Kidney epithelial cell (primary cell): Measurements from ENCODE around the gene RUNX3. TPM values are rescaled to one million over a fixed set of nuclear protein-coding genes. Genes with fewer than 3 reads are reported as not detected.
"Not testable (repeated sequence)": the region's sequence is repeated elsewhere in the genome, so short reads cannot be mapped to it uniquely, and the experiment has no call there.

ENCODE experiments used
- DNase-seq: peaks from one replicate; pipeline ENCODE4 v3.0.0-alpha.2; 2010; ENCODE audit warnings: low read depth
- H3K27me3 ChIP-seq: 2 replicates; pipeline ENCODE4 v1.6.0; 2011; ENCODE audit warnings: low read length; ENCODE audit not compliant: control insufficient read depth, insufficient read depth
- H3K36me3 ChIP-seq: 2 replicates; pipeline ENCODE4 v1.5.1; 2011; ENCODE audit warnings: low read length; ENCODE audit not compliant: control insufficient read depth, insufficient read depth
- H3K4me3 ChIP-seq: 2 replicates; pipeline ENCODE4 v1.5.1; 2011; ENCODE audit warnings: low read depth, mild to moderate bottlenecking, control low read depth, low read length
- total RNA-seq: library from RNA; depleted of rRNA; stranded (reverse); fragments of >200 nt; gene quantifications from 2 replicates; pipeline ENCODE4 v1.2.3, GENCODE V29; 2015
- TF ChIP-seq, protein P1 (sequence below): IDR thresholded peaks from 2 replicates; pipeline ENCODE4 v1.5.1; 2011; ENCODE audit warnings: mild to moderate bottlenecking, moderate library complexity, low read length, control low read depth, inconsistent platforms; ENCODE audit not compliant: insufficient read depth, poor library complexity, severe bottlenecking

RUNX3 gene
- 0.38 and 0.82 TPM in 2 replicates for total RNA-seq

DNA sequence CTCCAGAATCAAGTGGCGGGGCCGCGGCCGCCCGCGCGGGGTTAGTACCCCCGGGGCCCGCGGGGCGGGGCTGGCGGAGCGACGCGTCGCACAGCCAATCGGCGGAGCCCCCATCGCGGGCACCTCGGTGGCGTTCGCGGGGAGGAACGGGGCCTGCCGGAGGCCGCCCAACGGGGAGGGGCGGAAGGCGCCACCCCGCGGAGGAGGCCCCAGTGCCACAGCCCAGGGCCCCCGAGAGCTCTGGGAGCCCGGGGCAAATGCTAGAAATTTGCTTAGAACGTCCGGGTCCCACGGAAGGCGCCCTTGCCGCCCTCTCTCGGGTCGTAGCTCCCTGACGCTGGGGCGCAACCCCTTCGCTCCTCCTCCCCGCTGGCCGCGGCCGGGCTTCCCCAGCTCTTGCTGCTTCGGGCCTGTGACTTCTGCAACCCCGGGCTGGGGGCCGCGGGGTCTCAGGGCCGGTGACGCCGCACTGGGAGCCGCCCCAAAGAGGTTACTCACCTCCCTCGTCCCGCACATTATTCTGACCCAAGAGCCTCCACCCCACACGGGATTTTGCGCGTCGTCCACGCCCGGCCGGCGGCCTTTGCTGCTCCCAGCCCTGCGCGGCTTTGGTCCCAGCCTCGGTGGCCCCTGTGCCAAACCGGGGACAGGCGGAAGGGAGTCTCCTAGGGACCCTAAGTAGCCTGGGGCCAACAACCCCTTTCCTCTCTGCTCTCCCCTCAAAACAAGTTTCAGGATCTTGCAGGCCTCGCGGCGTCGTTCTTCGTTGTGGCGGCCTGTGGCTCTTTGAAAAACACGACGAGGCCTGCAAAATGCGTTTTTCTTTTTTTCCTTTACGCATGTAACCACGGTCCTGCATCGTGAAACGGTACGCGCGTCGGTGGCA, at the start of gene RUNX3:
TSS of gene RUNX3 (minus strand) at position 17 of the 886 bp plus-strand sequence. CDS start 408 bp downstream, outside the sequence.
- DNase-seq: no peak
- H3K4me3 ChIP-seq: no peak within 1 kb of the TSS
- TF ChIP-seq, protein P1, sequence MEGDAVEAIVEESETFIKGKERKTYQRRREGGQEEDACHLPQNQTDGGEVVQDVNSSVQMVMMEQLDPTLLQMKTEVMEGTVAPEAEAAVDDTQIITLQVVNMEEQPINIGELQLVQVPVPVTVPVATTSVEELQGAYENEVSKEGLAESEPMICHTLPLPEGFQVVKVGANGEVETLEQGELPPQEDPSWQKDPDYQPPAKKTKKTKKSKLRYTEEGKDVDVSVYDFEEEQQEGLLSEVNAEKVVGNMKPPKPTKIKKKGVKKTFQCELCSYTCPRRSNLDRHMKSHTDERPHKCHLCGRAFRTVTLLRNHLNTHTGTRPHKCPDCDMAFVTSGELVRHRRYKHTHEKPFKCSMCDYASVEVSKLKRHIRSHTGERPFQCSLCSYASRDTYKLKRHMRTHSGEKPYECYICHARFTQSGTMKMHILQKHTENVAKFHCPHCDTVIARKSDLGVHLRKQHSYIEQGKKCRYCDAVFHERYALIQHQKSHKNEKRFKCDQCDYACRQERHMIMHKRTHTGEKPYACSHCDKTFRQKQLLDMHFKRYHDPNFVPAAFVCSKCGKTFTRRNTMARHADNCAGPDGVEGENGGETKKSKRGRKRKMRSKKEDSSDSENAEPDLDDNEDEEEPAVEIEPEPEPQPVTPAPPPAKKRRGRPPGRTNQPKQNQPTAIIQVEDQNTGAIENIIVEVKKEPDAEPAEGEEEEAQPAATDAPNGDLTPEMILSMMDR: no peak
- no peaks in the 10 kb centered on the region for H3K36me3 ChIP-seq
- peaks cover 92% of the 10 kb centered on the region for H3K27me3 ChIP-seq

DNA sequence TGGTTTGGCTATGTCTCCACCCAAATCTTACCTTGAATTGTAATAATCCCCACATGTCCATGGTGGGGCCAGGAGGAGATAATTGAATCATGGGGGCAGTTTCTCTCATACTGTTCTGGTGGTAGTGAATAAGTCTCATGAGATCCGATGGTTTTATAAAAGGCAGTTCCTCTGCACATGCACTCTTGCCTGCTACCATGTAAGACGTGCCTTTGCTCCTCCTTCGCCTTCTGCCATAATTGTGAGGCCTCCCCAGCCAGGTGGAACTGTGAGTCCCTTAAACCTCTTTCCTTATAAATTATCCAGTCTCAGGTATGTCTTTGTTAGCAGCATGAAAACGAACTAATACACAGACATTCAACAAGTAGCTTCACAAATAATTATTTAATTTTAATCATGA, 49.2 kb upstream of the RUNX3 start:
- DNase-seq: not testable (repeated sequence)

GRCh38 chr1:24978383-24979032, 48.4 kb upstream of the RUNX3 start:
- peaks cover 9% of the 10 kb centered on the region for H3K27me3 ChIP-seq
- H3K4me3 ChIP-seq: no peak overlapping the region
- no peak for DNase-seq
- TF ChIP-seq, protein P1: no peak
- no peaks in the 10 kb centered on the region for H3K36me3 ChIP-seq

More for the DNA sequence above, 49.2 kb upstream of the RUNX3 start:
- not testable (repeated sequence) for H3K36me3 ChIP-seq, H3K4me3 ChIP-seq, H3K27me3 ChIP-seq

DNA sequence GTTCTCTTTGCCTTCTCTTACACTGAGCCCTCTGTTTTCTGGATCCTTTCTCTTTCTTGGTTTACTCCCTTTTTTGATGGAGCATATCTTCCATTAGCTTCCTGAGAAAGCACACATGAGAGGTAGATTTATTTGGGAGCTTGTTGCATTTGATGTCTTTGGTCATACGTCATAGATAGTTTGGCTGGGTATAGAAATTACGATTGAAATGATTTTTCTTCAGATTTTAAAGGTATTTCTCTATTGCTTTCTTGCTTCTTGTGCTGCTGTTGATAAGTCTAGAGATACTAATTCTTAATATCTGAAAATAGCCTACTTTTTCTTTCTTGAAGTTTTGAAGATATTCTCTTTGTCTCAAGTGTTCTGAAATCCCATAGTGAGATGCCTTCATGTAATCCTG, 45.3 kb upstream of the RUNX3 start:
- TF ChIP-seq, protein P1: no peak
- no peaks in the 10 kb centered on the region for H3K27me3 ChIP-seq
- DNase-seq: no peak
- no peak overlapping the region for H3K4me3 ChIP-seq
- H3K36me3 ChIP-seq: no peaks in the 10 kb centered on the region

DNA sequence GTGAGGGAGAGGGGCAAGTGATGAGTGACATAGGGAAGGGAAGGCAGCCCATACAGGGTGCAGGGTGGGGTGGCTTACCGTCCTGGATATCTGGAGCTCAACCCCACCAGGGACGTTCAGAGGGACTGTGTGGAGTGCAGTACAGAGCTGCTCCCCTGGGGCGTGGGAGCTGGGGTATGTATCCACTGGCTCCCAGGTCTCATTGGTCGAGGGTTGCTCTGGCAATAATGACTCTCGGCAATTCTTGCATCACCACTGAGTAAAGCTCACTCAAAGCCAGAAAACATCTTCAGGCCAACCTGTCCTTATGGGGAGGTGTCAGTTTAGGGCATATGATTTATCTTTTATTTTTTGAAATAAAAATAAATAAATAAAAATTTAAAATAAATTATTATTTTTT, 43.2 kb upstream of the RUNX3 start:
- H3K4me3 ChIP-seq: no peak overlapping the region
- no peaks in the 10 kb centered on the region for H3K36me3 ChIP-seq
- H3K27me3 ChIP-seq: no peaks in the 10 kb centered on the region
- DNase-seq: no peak
- TF ChIP-seq, protein P1: no peak

DNA sequence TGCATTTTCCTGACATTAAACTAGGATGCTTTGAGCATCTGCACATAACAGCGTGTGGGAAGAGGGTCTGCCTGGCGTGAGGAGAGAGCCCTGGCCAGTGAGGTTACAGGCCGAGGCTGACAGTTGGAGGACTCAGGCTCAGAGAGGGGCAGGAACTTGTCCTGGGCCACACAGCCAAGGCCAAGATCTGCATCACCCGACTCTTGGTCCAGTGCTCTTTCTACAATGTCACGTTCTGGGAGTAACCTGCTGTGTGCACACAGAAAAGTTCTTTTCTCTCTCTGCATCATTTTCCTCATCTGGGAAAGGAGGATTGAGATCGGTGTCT, 42.8 kb upstream of the RUNX3 start:
- TF ChIP-seq, protein P1: no peak
- Histone ChIP-seq H3K27me3 (no peaks in the 10 kb centered on the region), H3K36me3 (no peaks in the 10 kb centered on the region), H3K4me3 (no peak overlapping the region)
- no peak for DNase-seq
